ENCODE results near the gene MRRF. TPM values are rescaled to one million over a fixed set of nuclear protein-coding genes. Genes with fewer than 3 reads are reported as not detected.

Gene MRRF
- total and polyA plus RNA-seq, 4 experiments from 2014 or later = 15.6 to 27.3 (median 22.5) TPM

DNA sequence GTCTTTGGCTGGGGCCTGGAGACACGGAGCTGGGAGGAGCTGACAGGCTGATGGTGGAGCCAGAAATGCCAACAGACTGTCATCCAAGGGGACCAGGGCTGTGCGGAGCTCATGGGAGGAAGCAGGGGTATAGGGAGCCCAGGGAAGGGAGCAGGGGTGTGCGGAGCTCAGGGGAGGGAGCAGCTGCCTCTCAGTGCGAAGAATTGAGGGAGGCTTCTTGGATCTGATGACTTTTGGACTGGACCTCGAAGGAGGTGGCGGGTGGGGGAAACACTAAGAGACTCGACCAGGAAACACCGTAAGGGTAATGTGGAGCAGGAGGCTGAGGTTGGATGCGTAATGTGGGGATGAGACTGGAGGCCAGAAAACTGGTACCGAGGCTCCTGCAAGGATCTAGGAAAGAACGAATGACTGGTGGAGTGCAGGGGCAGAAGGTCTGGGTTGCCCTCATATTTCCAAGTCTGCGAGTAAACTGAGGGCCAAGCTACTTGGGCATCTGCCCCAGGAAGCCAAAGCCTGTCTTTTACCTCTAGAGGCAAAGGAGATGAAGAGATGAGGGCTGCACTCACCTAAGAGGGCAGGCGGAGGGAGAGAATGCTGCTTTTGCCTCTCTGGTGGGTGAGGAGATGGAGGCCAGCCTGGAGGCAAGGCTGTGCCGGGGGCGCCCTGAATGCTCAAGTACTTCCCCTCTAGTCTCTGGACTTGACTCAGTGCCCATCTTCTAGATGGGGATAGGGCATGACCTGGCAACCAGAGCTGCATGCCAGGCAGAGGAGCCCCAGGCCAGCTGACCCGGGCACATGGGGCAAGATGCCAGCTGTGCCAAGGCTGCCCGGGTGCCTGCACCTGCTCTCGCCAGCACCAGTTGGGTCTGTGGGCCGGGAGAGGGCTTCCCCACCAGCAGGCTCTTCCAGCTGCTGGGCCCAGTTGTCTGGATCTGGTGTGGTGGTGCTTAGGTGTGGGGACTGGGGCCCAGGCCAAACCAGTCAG is 108.5 kb downstream of the MRRF start:
- Histone ChIP-seq H3K4me3 (ENCODE audit: low read length in 2 of 2) (no peak overlapping the region), H3K27ac (ENCODE audit: low read depth, low read length) (no peak overlapping the region), H3K27me3 (ENCODE audit: insufficient read depth, low read length) (peaks cover 4% of the 10 kb centered on the region), H3K9me3 (ENCODE audit: control insufficient read depth in 1 of 2, low read length in 2 of 2) (no peaks in the 10 kb centered on the region), H3K36me3 (ENCODE audit: insufficient read depth, low read length) (no peaks in the 10 kb centered on the region), H3K4me1 (ENCODE audit: insufficient read depth, low read length) (peaks cover 10% of the 10 kb centered on the region)
- ChIA-PET CTCF (ENCODE audit: partially characterized antibody) (no interaction called here), POLR2A (ENCODE audit: partially characterized antibody) (no interaction called here)
- Mint-ChIP-seq H3K9me3 (peaks cover 0 to 4% (median 0%) of the 10 kb centered on the region in 8 donors), H3K36me3 (no peaks in the 10 kb centered on the region), H3K27me3 (peaks cover 23 to 34% of the 10 kb centered on the region in 2 donors), H3K4me3 (no peak overlapping the region), H3K4me1 (peaks cover 6 to 17% (median 8%) of the 10 kb centered on the region in 4 donors), H3K27ac (no peak overlapping the region)
- intact Hi-C loops (cut with micrococcal nuclease) = no loop called here
- DNase-seq = no peak

DNA sequence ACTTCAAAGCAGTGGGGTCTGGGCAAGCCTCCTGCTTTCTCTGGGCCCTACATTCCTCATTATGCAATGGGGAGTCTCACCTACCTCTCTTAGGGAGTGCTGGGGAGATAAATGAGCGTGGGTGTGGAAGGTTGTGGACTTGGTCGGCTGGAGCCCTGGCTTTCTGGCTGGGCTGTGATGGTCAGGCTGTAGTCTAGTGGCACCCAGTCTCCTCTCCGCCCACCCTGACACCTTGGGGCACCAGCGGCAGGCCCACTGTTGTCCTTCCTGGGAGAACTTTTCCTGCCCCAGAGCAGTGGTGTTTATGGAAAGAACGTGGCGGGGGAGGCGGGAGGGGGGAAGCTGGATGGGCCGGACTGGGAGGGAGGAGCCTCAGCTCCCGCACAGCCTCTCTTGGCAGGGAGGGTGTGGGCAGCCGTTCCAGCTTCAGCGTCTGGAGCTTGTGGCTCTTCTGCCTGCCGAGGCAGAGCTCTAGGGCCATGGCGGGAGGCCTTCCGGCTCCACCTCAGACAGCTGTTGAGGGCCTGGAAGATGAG is 110.3 kb downstream of the MRRF start:
- no peak overlapping the region for H3K27ac ChIP-seq (ENCODE audit: low read depth, low read length)
- POLR2A ChIA-PET (ENCODE audit: partially characterized antibody) = no interaction called here
- no peak for DNase-seq
- Mint-ChIP-seq H3K4me1 (peaks cover 6 to 18% (median 8%) of the 10 kb centered on the region in 4 donors), H3K36me3 (no peaks in the 10 kb centered on the region), H3K9me3 (peaks cover 0 to 14% (median 5%) of the 10 kb centered on the region in 8 donors), H3K27ac (no peak overlapping the region), H3K4me3 (no peak overlapping the region), H3K27me3 (peaks cover 23 to 34% of the 10 kb centered on the region in 2 donors)
- intact Hi-C loops (cut with micrococcal nuclease) = no loop called here
- CTCF ChIA-PET (ENCODE audit: partially characterized antibody) = no interaction called here
- H3K27me3 ChIP-seq (ENCODE audit: insufficient read depth, low read length) = peaks cover 4% of the 10 kb centered on the region
- no peaks in the 10 kb centered on the region for H3K36me3 ChIP-seq (ENCODE audit: insufficient read depth, low read length)
- H3K4me1 ChIP-seq (ENCODE audit: insufficient read depth, low read length) = peaks cover 10% of the 10 kb centered on the region
- H3K4me3 ChIP-seq (ENCODE audit: low read length in 2 of 2) = no peak overlapping the region
- H3K9me3 ChIP-seq (ENCODE audit: control insufficient read depth in 1 of 2, low read length in 2 of 2) = peaks cover 0 to 11% of the 10 kb centered on the region in 2 donors

DNA sequence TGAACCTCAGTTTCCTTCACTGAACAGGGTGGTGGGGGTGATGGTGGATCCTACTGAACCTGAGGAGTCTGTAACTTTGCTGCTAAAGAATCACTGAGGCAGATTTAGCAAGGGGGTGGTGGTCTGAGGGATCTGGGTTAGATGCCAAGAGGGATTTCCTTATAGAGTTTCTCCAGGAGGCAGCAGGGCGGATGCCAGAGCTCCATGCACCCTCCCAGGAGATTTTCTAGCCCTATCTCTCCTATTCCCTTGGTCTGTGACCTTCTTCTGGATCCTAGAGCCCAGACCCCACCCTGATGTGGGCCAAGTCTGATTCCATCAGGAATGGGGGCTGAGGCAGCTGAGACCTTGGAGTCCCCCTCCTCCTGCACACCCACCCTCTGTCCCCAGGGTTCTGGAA is 112.1 kb downstream of the MRRF start:
- no peak overlapping the region for H3K27ac ChIP-seq (ENCODE audit: low read depth, low read length)
- no peak overlapping the region for H3K27ac Mint-ChIP-seq
- H3K9me3 Mint-ChIP-seq = peaks cover 0 to 14% (median 7%) of the 10 kb centered on the region in 8 donors
- H3K27me3 Mint-ChIP-seq = peaks cover 18 to 26% of the 10 kb centered on the region in 2 donors
- intact Hi-C loops (cut with micrococcal nuclease) = no loop called here
- ChIA-PET CTCF (ENCODE audit: partially characterized antibody) (no interaction called here), POLR2A (ENCODE audit: partially characterized antibody) (no interaction called here)
- H3K4me1 Mint-ChIP-seq = peaks cover 0 to 5% (median 3%) of the 10 kb centered on the region in 4 donors
- H3K27me3 ChIP-seq (ENCODE audit: insufficient read depth, low read length) = peaks cover 2% of the 10 kb centered on the region
- H3K36me3 ChIP-seq (ENCODE audit: insufficient read depth, low read length) = no peaks in the 10 kb centered on the region
- H3K4me3 Mint-ChIP-seq = no peak overlapping the region
- H3K36me3 Mint-ChIP-seq = no peaks in the 10 kb centered on the region
- H3K4me3 ChIP-seq (ENCODE audit: low read length in 2 of 2) = no peak overlapping the region
- DNase-seq = no peak
- H3K9me3 ChIP-seq (ENCODE audit: control insufficient read depth in 1 of 2, low read length in 2 of 2) = peaks cover 0 to 11% of the 10 kb centered on the region in 2 donors
- no peaks in the 10 kb centered on the region for H3K4me1 ChIP-seq (ENCODE audit: insufficient read depth, low read length)

DNA sequence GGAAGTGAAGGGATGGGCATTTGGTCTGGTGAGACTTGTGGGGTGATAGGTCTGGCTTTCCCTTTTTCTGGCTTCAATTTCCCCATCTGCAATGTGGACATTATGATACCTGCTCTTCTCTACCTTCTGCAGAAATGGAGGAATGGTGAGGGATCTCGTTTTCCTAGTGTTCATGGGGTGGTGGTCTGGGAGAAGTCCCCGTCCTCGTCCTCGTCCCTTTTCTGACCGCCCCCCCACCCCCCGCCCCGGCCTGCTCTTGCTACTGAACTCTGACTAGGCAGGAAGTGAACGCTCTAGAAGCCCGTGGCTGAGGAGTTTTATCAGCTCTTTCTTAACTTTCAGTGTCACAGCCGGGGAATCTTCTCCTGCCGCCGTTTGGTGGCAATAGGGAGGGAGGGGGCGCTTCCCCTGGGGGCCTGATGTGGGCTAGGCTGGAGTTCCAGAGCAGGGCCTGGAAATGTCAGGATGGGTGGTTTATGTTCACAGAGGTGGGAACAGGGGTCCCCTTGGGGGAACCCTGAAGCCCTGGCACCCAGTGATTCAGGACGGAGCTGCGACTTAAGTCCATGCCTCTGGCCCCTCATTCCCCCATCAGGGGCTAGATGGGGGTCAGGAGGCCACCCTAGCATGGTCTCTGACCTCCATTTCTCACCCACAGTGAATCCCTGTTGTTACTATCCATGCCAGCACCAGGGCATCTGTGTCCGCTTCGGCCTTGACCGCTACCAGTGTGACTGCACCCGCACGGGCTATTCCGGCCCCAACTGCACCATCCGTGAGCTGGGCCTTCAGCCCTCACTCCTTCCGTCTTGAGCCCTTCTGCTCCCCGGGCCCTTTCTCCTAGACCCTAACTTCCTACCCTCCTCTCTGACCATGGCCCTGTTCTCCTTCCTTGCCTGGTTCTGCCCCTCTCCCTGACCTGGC is 112.8 kb downstream of the MRRF start:
- Histone ChIP-seq H3K27ac (ENCODE audit: low read depth, low read length) (no peak overlapping the region), H3K9me3 (ENCODE audit: control insufficient read depth in 1 of 2, low read length in 2 of 2) (peaks cover 0 to 11% of the 10 kb centered on the region in 2 donors), H3K36me3 (ENCODE audit: insufficient read depth, low read length) (no peaks in the 10 kb centered on the region), H3K27me3 (ENCODE audit: insufficient read depth, low read length) (no peaks in the 10 kb centered on the region), H3K4me3 (ENCODE audit: low read length in 2 of 2) (no peak overlapping the region), H3K4me1 (ENCODE audit: insufficient read depth, low read length) (no peaks in the 10 kb centered on the region)
- no peak overlapping the region for H3K27ac Mint-ChIP-seq
- peak overlapping the region in 1 of 8 donors; percentile 2 for H3K4me3 Mint-ChIP-seq
- H3K27me3 Mint-ChIP-seq = peaks cover 12 to 21% of the 10 kb centered on the region in 2 donors
- peaks cover 0 to 14% (median 7%) of the 10 kb centered on the region in 8 donors for H3K9me3 Mint-ChIP-seq
- ChIA-PET POLR2A (ENCODE audit: partially characterized antibody) (no interaction called here), CTCF (ENCODE audit: partially characterized antibody) (no interaction called here)
- peaks cover 0 to 4% (median 2%) of the 10 kb centered on the region in 4 donors for H3K4me1 Mint-ChIP-seq
- H3K36me3 Mint-ChIP-seq = no peaks in the 10 kb centered on the region
- no peak for DNase-seq
- intact Hi-C loops (cut with micrococcal nuclease) = no loop called here

DNA sequence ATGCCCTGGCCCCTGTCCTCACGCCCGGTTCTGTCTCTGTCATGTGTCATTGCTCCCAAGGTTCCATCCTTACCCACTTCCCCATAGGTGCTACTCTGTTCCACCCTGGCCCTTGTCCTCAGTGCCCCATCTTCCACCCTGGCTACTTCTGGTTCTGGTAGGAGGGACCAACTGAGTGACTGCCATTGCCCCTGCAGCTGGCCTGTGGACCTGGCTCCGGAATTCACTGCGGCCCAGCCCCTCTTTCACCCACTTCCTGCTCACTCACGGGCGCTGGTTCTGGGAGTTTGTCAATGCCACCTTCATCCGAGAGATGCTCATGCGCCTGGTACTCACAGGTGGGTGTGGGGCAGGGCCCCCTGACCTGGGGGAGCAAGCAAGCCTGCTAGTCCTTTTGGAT is 113.6 kb downstream of the MRRF start:
- Mint-ChIP-seq H3K27ac (no peak overlapping the region), H3K36me3 (no peaks in the 10 kb centered on the region), H3K9me3 (peaks cover 0 to 14% (median 7%) of the 10 kb centered on the region in 8 donors), H3K4me3 (peak overlapping the region in 1 of 8 donors; percentile 4), H3K4me1 (peaks cover 0 to 4% (median 2%) of the 10 kb centered on the region in 4 donors), H3K27me3 (peaks cover 8 to 17% of the 10 kb centered on the region in 2 donors)
- POLR2A ChIA-PET (ENCODE audit: partially characterized antibody) = no interaction called here
- no peak overlapping the region for H3K27ac ChIP-seq (ENCODE audit: low read depth, low read length)
- intact Hi-C loops (cut with micrococcal nuclease) = no loop called here
- CTCF ChIA-PET (ENCODE audit: partially characterized antibody) = no interaction called here
- H3K4me1 ChIP-seq (ENCODE audit: insufficient read depth, low read length) = no peaks in the 10 kb centered on the region
- DNase-seq = no peak
- H3K27me3 ChIP-seq (ENCODE audit: insufficient read depth, low read length) = no peaks in the 10 kb centered on the region
- H3K4me3 ChIP-seq (ENCODE audit: low read length in 2 of 2) = no peak overlapping the region
- no peaks in the 10 kb centered on the region for H3K36me3 ChIP-seq (ENCODE audit: insufficient read depth, low read length)
- peaks cover 0 to 11% of the 10 kb centered on the region in 2 donors for H3K9me3 ChIP-seq (ENCODE audit: control insufficient read depth in 1 of 2, low read length in 2 of 2)

DNA sequence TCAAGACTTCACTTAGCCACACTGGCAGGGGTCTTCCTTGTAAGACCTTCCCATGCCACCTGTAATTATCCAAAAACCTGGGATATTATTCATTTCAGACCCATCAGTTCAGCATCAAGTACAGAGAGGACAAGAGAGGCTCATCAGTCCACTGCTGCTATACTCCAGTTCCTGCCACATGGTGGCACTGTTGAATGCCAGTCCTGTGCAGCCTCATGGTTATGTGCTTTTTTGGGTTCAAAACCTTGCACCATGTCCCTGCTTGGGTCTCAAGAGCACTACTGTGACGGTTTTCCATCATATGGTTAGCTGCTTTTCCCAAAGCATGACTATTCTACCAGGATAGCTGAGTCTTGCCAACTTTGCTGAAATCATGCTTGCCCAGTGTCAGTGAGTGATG is 114.7 kb downstream of the MRRF start:
- Histone ChIP-seq H3K27me3 (ENCODE audit: insufficient read depth, low read length) (no peaks in the 10 kb centered on the region), H3K4me3 (ENCODE audit: low read length in 2 of 2) (no peak overlapping the region), H3K27ac (ENCODE audit: low read depth, low read length) (no peak overlapping the region), H3K9me3 (ENCODE audit: control insufficient read depth in 1 of 2, low read length in 2 of 2) (peaks cover 0 to 11% of the 10 kb centered on the region in 2 donors), H3K36me3 (ENCODE audit: insufficient read depth, low read length) (no peaks in the 10 kb centered on the region), H3K4me1 (ENCODE audit: insufficient read depth, low read length) (no peaks in the 10 kb centered on the region)
- Mint-ChIP-seq H3K36me3 (no peaks in the 10 kb centered on the region), H3K4me1 (peaks cover 0 to 4% (median 2%) of the 10 kb centered on the region in 4 donors), H3K9me3 (peaks cover 0 to 14% (median 7%) of the 10 kb centered on the region in 8 donors), H3K4me3 (no peak overlapping the region), H3K27me3 (peaks cover 8 to 17% of the 10 kb centered on the region in 2 donors), H3K27ac (no peak overlapping the region)
- DNase-seq = no peak
- ChIA-PET CTCF (ENCODE audit: partially characterized antibody) (no interaction called here), POLR2A (ENCODE audit: partially characterized antibody) (no interaction called here)
- intact Hi-C loops (cut with micrococcal nuclease) = no loop called here

DNA sequence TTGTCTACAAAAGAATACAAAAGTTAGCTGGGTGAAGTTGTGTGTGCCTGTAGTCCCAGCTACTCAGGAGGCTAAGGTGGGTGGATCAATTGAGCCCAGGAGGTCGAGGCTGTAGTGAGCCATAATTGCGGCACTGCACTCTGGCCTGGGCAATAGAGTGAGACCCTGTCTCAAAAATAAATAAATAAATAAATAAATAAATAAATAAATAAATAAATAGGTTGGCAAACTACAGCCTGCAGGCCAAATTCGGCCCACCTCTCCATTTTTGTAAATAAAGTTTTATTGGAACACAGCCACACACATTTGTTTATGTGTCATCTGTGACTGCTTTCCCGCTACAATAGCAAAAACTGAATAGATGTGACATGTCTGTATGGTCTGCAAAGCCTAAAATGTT is 115.6 kb downstream of the MRRF start:
- Histone ChIP-seq H3K36me3 (ENCODE audit: insufficient read depth, low read length) (no peaks in the 10 kb centered on the region), H3K27me3 (ENCODE audit: insufficient read depth, low read length) (no peaks in the 10 kb centered on the region), H3K27ac (ENCODE audit: low read depth, low read length) (no peak overlapping the region), H3K9me3 (ENCODE audit: control insufficient read depth in 1 of 2, low read length in 2 of 2) (peaks cover 0 to 11% of the 10 kb centered on the region in 2 donors), H3K4me1 (ENCODE audit: insufficient read depth, low read length) (no peaks in the 10 kb centered on the region), H3K4me3 (ENCODE audit: low read length in 2 of 2) (no peak overlapping the region)
- Mint-ChIP-seq H3K9me3 (peaks cover 0 to 14% (median 7%) of the 10 kb centered on the region in 8 donors), H3K27me3 (peaks cover 8 to 18% of the 10 kb centered on the region in 2 donors), H3K27ac (no peak overlapping the region), H3K4me3 (no peak overlapping the region), H3K36me3 (no peaks in the 10 kb centered on the region), H3K4me1 (peaks cover 0 to 4% (median 2%) of the 10 kb centered on the region in 4 donors)
- intact Hi-C loops (cut with micrococcal nuclease) = no loop called here
- ChIA-PET CTCF (ENCODE audit: partially characterized antibody) (no interaction called here), POLR2A (ENCODE audit: partially characterized antibody) (no interaction called here)
- no peak for DNase-seq

Measured in CD4-positive, alpha-beta memory T cell (primary cell).